ENCODE data around the gene WNT4. TPM values are rescaled to one million over a fixed set of nuclear protein-coding genes. Genes with fewer than 3 reads are reported as not detected.
A peak's percentile ranks its signal among the peaks of the same experiment; 100 is the strongest.
"Not testable (repeated sequence)": the region's sequence is repeated elsewhere in the genome, so short reads cannot be mapped to it uniquely, and the experiment has no call there.

WNT4 gene
- total RNA-seq, 2 experiments from 2014 or later = not detected

GRCh38 chr1:22092026-22092768 lies 50.7 kb downstream of the WNT4 start:
- Mint-ChIP-seq H3K36me3 (ENCODE audit: low read depth) (peaks cover 72% of the 10 kb centered on the region), H3K27ac (peak overlapping the region; percentile 39), H3K4me3 (peak overlapping the region; percentile 1), H3K4me1 (peaks cover 70% of the 10 kb centered on the region)
- H3K27me3 Mint-ChIP-seq, H3K9me3 Mint-ChIP-seq, POLR2A ChIA-PET: not testable (repeated sequence)
- CTCF ChIA-PET = interaction anchor here (0.7 to 1.5 kb wide), 2 partner anchors 15 to 30 kb away, joined by 3 to 4 read pairs; no protein-coding TSS in a partner anchor
- peak; percentile 52 for DNase-seq

- no peak overlapping the region for H3K4me3 Mint-ChIP-seq
- ChIA-PET CTCF (interaction anchor here (1.8 kb wide), 1 partner anchor 15 kb away, joined by 5 read pairs; no protein-coding TSS in a partner anchor), POLR2A (no interaction called here)
- no peak for DNase-seq
- H3K27ac Mint-ChIP-seq = peak overlapping the region; percentile 81
- H3K9me3 Mint-ChIP-seq = no peaks in the 10 kb centered on the region
- peaks cover 81% of the 10 kb centered on the region for H3K4me1 Mint-ChIP-seq
- H3K27me3 Mint-ChIP-seq = no peaks in the 10 kb centered on the region
- peaks cover 73% of the 10 kb centered on the region for H3K36me3 Mint-ChIP-seq (ENCODE audit: low read depth)
Measured at GRCh38 chr1:22090867-22091266, 52.0 kb downstream of the WNT4 start.

GRCh38 chr1:22089787-22090186 lies 53.1 kb downstream of the WNT4 start:
- ChIA-PET CTCF (interaction anchor here (1.8 kb wide), 1 partner anchor 16 kb away, joined by 5 read pairs; no protein-coding TSS in a partner anchor), POLR2A (interaction anchor here (0.6 kb wide), 1 partner anchor 18 kb away, joined by 3 read pairs; no protein-coding TSS in a partner anchor)
- H3K4me1 Mint-ChIP-seq = peaks cover 84% of the 10 kb centered on the region
- peaks cover 73% of the 10 kb centered on the region for H3K36me3 Mint-ChIP-seq (ENCODE audit: low read depth)
- peak overlapping the region; percentile 84 for H3K27ac Mint-ChIP-seq
- no peaks in the 10 kb centered on the region for H3K9me3 Mint-ChIP-seq
- peak overlapping the region; percentile 46 for H3K4me3 Mint-ChIP-seq
- H3K27me3 Mint-ChIP-seq = no peaks in the 10 kb centered on the region
- DNase-seq = peak; percentile 44

GRCh38 chr1:22089134-22089571 lies 53.7 kb downstream of the WNT4 start:
- peaks cover 75% of the 10 kb centered on the region for H3K36me3 Mint-ChIP-seq (ENCODE audit: low read depth)
- no peaks in the 10 kb centered on the region for H3K9me3 Mint-ChIP-seq
- H3K27me3 Mint-ChIP-seq = no peaks in the 10 kb centered on the region
- H3K27ac Mint-ChIP-seq = peak overlapping the region; percentile 47
- POLR2A ChIA-PET = no interaction called here
- DNase-seq = no peak
- CTCF ChIA-PET = interaction anchor here (1.8 kb wide), 1 partner anchor 17 kb away, joined by 5 read pairs; no protein-coding TSS in a partner anchor
- peak overlapping the region; percentile 46 for H3K4me3 Mint-ChIP-seq
- peaks cover 86% of the 10 kb centered on the region for H3K4me1 Mint-ChIP-seq

- H3K27me3 Mint-ChIP-seq = no peaks in the 10 kb centered on the region
- H3K4me3 Mint-ChIP-seq = peak overlapping the region; percentile 46
- POLR2A ChIA-PET = no interaction called here
- H3K4me1 Mint-ChIP-seq = peaks cover 85% of the 10 kb centered on the region
- H3K9me3 Mint-ChIP-seq = no peaks in the 10 kb centered on the region
- CTCF ChIA-PET = interaction anchor here (0.6 kb wide), 1 partner anchor 843 kb away, joined by 5 read pairs; no protein-coding TSS in a partner anchor
- H3K36me3 Mint-ChIP-seq (ENCODE audit: low read depth) = peaks cover 77% of the 10 kb centered on the region
- H3K27ac Mint-ChIP-seq = peak overlapping the region; percentile 47
- no peak for DNase-seq
Measured at GRCh38 chr1:22088331-22088730, 54.6 kb downstream of the WNT4 start.

- no peak for DNase-seq
- CTCF ChIA-PET = interaction anchor here (1.0 kb wide), 1 partner anchor 26 kb away, joined by 3 read pairs; no protein-coding TSS in a partner anchor
- Mint-ChIP-seq H3K9me3 (no peaks in the 10 kb centered on the region), H3K4me3 (no peak overlapping the region), H3K27me3 (no peaks in the 10 kb centered on the region), H3K27ac (no peak overlapping the region), H3K4me1 (peaks cover 76% of the 10 kb centered on the region), H3K36me3 (ENCODE audit: low read depth) (peaks cover 66% of the 10 kb centered on the region)
- POLR2A ChIA-PET = no interaction called here
Measured at GRCh38 chr1:22080191-22080590, 62.7 kb downstream of the WNT4 start.

- no peak for DNase-seq
- ChIA-PET POLR2A (no interaction called here), CTCF (no interaction called here)
- Mint-ChIP-seq H3K9me3 (no peaks in the 10 kb centered on the region), H3K27me3 (no peaks in the 10 kb centered on the region), H3K27ac (peak overlapping the region; percentile 28), H3K36me3 (ENCODE audit: low read depth) (peaks cover 64% of the 10 kb centered on the region), H3K4me3 (no peak overlapping the region), H3K4me1 (peaks cover 79% of the 10 kb centered on the region)
Measured at GRCh38 chr1:22078133-22078532, 64.8 kb downstream of the WNT4 start.

- DNase-seq = no peak
- Mint-ChIP-seq H3K27ac (peak overlapping the region; percentile 44), H3K4me3 (no peak overlapping the region), H3K27me3 (no peaks in the 10 kb centered on the region), H3K4me1 (peaks cover 82% of the 10 kb centered on the region), H3K36me3 (ENCODE audit: low read depth) (peaks cover 65% of the 10 kb centered on the region), H3K9me3 (no peaks in the 10 kb centered on the region)
- ChIA-PET POLR2A (no interaction called here), CTCF (no interaction called here)
Measured at GRCh38 chr1:22077728-22078127, 65.2 kb downstream of the WNT4 start.

GRCh38 chr1:22076346-22076745 lies 66.6 kb downstream of the WNT4 start:
- H3K27ac Mint-ChIP-seq = no peak overlapping the region
- no peak for DNase-seq
- no peak overlapping the region for H3K4me3 Mint-ChIP-seq
- H3K36me3 Mint-ChIP-seq (ENCODE audit: low read depth) = peaks cover 62% of the 10 kb centered on the region
- ChIA-PET CTCF (no interaction called here), POLR2A (interaction anchor here (1.2 kb wide), 1 partner anchor 51 kb away, joined by 3 read pairs; no protein-coding TSS in a partner anchor)
- no peaks in the 10 kb centered on the region for H3K9me3 Mint-ChIP-seq
- H3K4me1 Mint-ChIP-seq = peaks cover 84% of the 10 kb centered on the region
- no peaks in the 10 kb centered on the region for H3K27me3 Mint-ChIP-seq

GRCh38 chr1:22075718-22076117 lies 67.2 kb downstream of the WNT4 start:
- H3K4me1 Mint-ChIP-seq = peaks cover 84% of the 10 kb centered on the region
- no peaks in the 10 kb centered on the region for H3K27me3 Mint-ChIP-seq
- ChIA-PET CTCF (interaction anchor here (0.9 kb wide), 1 partner anchor 15 kb away, joined by 3 read pairs; no protein-coding TSS in a partner anchor), POLR2A (interaction anchor here (1.2 kb wide), 1 partner anchor 50 kb away, joined by 3 read pairs; no protein-coding TSS in a partner anchor)
- no peak for DNase-seq
- no peaks in the 10 kb centered on the region for H3K9me3 Mint-ChIP-seq
- no peak overlapping the region for H3K4me3 Mint-ChIP-seq
- H3K36me3 Mint-ChIP-seq (ENCODE audit: low read depth) = peaks cover 63% of the 10 kb centered on the region
- peak overlapping the region; percentile 5 for H3K27ac Mint-ChIP-seq

- ChIA-PET POLR2A (no interaction called here), CTCF (no interaction called here)
- peaks cover 82% of the 10 kb centered on the region for H3K4me1 Mint-ChIP-seq
- no peaks in the 10 kb centered on the region for H3K27me3 Mint-ChIP-seq
- H3K4me3 Mint-ChIP-seq = no peak overlapping the region
- no peak overlapping the region for H3K27ac Mint-ChIP-seq
- H3K9me3 Mint-ChIP-seq = peaks cover 3% of the 10 kb centered on the region
- no peak for DNase-seq
- peaks cover 65% of the 10 kb centered on the region for H3K36me3 Mint-ChIP-seq (ENCODE audit: low read depth)
Measured at GRCh38 chr1:22074803-22075202, 68.1 kb downstream of the WNT4 start.

GRCh38 chr1:22071511-22071910 lies 71.4 kb downstream of the WNT4 start:
- H3K36me3 Mint-ChIP-seq (ENCODE audit: low read depth) = peaks cover 66% of the 10 kb centered on the region
- H3K4me3 Mint-ChIP-seq = no peak overlapping the region
- no peaks in the 10 kb centered on the region for H3K27me3 Mint-ChIP-seq
- DNase-seq = no peak
- no peak overlapping the region for H3K27ac Mint-ChIP-seq
- peaks cover 76% of the 10 kb centered on the region for H3K4me1 Mint-ChIP-seq
- peaks cover 4% of the 10 kb centered on the region for H3K9me3 Mint-ChIP-seq
- ChIA-PET POLR2A (no interaction called here), CTCF (interaction anchor here (0.6 to 2.4 kb wide), 3 partner anchors 18 to 50 kb away, joined by 3 to 7 read pairs (median 3); partner anchors contain the start of gene CDC42)
